Astrocyte (in vitro differentiated cells and primary cell): ENCODE measurements around the gene NFATC1. TPM values are rescaled to one million over a fixed set of nuclear protein-coding genes. Genes with fewer than 3 reads are reported as not detected.

Experiments used
- DNase-seq: peaks from one replicate; pipeline ENCODE4 v3.0.0-alpha.2; 2010; ENCODE audit warnings: low read depth
- FAIRE-seq: peaks from 2 replicates; lab custom pipeline; 2011; peaks lifted over from hg19 to GRCh38; lab: Jason Lieb, UNC
- H2AFZ ChIP-seq: 2 replicates; pipeline ENCODE4 v1.6.0; 2012; ENCODE audit warnings: low read depth, low read length, inconsistent platforms
- H3K27ac ChIP-seq: 2 replicates; pipeline ENCODE4 v1.5.1; 2011; ENCODE audit warnings: low read depth, low read length, inconsistent platforms
- H3K27me3 ChIP-seq: 2 replicates; pipeline ENCODE4 v1.6.0; 2011; ENCODE audit warnings: low read length, inconsistent platforms; ENCODE audit not compliant: insufficient read depth
- H3K36me3 ChIP-seq: 2 replicates; pipeline ENCODE4 v1.5.1; 2011; ENCODE audit warnings: low read length, inconsistent platforms; ENCODE audit not compliant: insufficient read depth
- H3K4me1 ChIP-seq: 2 replicates; pipeline ENCODE4 v1.5.1; 2011; ENCODE audit warnings: low read length, inconsistent platforms; ENCODE audit not compliant: insufficient read depth
- H3K4me2 ChIP-seq: 2 replicates; pipeline ENCODE4 v1.6.0; 2012; ENCODE audit warnings: low read length, inconsistent platforms
- H3K4me3 ChIP-seq: 2 replicates; pipeline ENCODE4 v1.5.1; 2011; ENCODE audit warnings: low read depth, mild to moderate bottlenecking, low read length, inconsistent platforms; ENCODE audit not compliant: insufficient read depth
- H3K79me2 ChIP-seq: 2 replicates; pipeline ENCODE4 v1.6.0; 2012; ENCODE audit warnings: mild to moderate bottlenecking, low read length, inconsistent platforms; ENCODE audit not compliant: insufficient read depth
- H3K9ac ChIP-seq: 2 replicates; pipeline ENCODE4 v1.6.0; 2012; ENCODE audit warnings: mild to moderate bottlenecking, low read length, inconsistent platforms
- H3K9me3 ChIP-seq: 2 replicates; pipeline ENCODE4 v1.5.1; 2012; ENCODE audit warnings: low read depth, mild to moderate bottlenecking, low read length, inconsistent platforms; ENCODE audit not compliant: insufficient read depth
- H4K20me1 ChIP-seq: 2 replicates; pipeline ENCODE4 v1.6.0; 2012; ENCODE audit warnings: low read length, inconsistent platforms; ENCODE audit not compliant: insufficient read depth
- H3K27ac Mint-ChIP-seq: one replicate; pipeline ENCODE4 v1.8.0; 2021; ENCODE audit warnings: mild to moderate bottlenecking, mixed read lengths; ENCODE audit not compliant: unreplicated experiment
- H3K27me3 Mint-ChIP-seq: one replicate; pipeline ENCODE4 v1.8.0; 2021; ENCODE audit warnings: low read depth, mixed read lengths; ENCODE audit not compliant: unreplicated experiment
- H3K36me3 Mint-ChIP-seq: one replicate; pipeline ENCODE4 v1.8.0; 2021; ENCODE audit warnings: low read depth, mixed read lengths; ENCODE audit not compliant: unreplicated experiment
- H3K4me1 Mint-ChIP-seq: one replicate; pipeline ENCODE4 v1.8.0; 2021; ENCODE audit warnings: low read depth, mixed read lengths; ENCODE audit not compliant: unreplicated experiment
- H3K4me3 Mint-ChIP-seq: one replicate; pipeline ENCODE4 v1.8.0; 2021; ENCODE audit warnings: mild to moderate bottlenecking, moderate library complexity, mixed read lengths; ENCODE audit not compliant: unreplicated experiment
- H3K9me3 Mint-ChIP-seq: one replicate; pipeline ENCODE4 v1.8.0; 2021; ENCODE audit warnings: mild to moderate bottlenecking, mixed read lengths; ENCODE audit not compliant: unreplicated experiment
- CTCF ChIP-seq: IDR thresholded peaks from 2 replicates; pipeline ENCODE4 v1.5.1; 2011; ENCODE audit warnings: low read depth, mild to moderate bottlenecking, inconsistent platforms, low read length, moderate library complexity; ENCODE audit not compliant: insufficient read depth
- EZH2 ChIP-seq: IDR thresholded peaks from 2 replicates; pipeline ENCODE4 v1.6.1; 2012; ENCODE audit warnings: mild to moderate bottlenecking, low read length, inconsistent platforms; ENCODE audit not compliant: insufficient read depth
- total RNA-seq: library from RNA; stranded (reverse); gene quantifications from 2 replicates; pipeline ENCODE4 v1.2.1, GENCODE V29; 2021

NFATC1 gene
- total RNA-seq, 1 donor from 2014 or later: 11.0 TPM

DNA sequence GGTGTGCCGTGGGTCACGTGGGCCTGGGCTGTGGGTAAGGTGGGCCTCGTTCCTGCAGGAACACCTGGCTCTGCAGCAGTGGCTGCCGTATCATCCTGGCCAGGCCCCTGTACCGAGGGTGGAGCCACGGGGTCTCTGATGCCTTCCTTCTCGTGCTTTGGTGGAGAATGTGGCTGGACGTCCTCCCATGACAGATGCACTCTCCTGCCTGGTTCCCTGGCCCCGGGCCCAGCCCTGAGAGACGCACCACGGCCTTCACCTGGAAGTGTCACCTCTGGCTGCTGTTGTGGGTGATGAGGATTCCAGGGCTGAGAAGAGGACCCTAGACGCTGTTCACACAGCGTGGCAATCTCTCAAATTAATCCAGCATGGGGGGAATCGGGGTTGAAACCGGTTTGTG lies 49.5 kb downstream of the NFATC1 start:
- H3K27ac Mint-ChIP-seq: no peak overlapping the region
- Histone ChIP-seq H3K27me3 (no peaks in the 10 kb centered on the region), H3K4me2 (no peak overlapping the region), H3K9ac (no peak overlapping the region), H3K9me3 (no peaks in the 10 kb centered on the region), H3K4me1 (no peaks in the 10 kb centered on the region), H3K27ac (no peak overlapping the region), H2AFZ (no peak overlapping the region), H3K79me2 (no peaks in the 10 kb centered on the region), H3K4me3 (no peak overlapping the region), H4K20me1 (no peaks in the 10 kb centered on the region), H3K36me3 (no peaks in the 10 kb centered on the region)
- TF ChIP-seq EZH2: no peak
- no peak for TF ChIP-seq CTCF
- FAIRE-seq (no peak), DNase-seq (no peak)
- no peaks in the 10 kb centered on the region for H3K27me3 Mint-ChIP-seq
- H3K9me3 Mint-ChIP-seq: no peaks in the 10 kb centered on the region
- H3K4me1 Mint-ChIP-seq: peaks cover 8% of the 10 kb centered on the region
- H3K4me3 Mint-ChIP-seq: no peak overlapping the region
- peaks cover 6% of the 10 kb centered on the region for H3K36me3 Mint-ChIP-seq

DNA sequence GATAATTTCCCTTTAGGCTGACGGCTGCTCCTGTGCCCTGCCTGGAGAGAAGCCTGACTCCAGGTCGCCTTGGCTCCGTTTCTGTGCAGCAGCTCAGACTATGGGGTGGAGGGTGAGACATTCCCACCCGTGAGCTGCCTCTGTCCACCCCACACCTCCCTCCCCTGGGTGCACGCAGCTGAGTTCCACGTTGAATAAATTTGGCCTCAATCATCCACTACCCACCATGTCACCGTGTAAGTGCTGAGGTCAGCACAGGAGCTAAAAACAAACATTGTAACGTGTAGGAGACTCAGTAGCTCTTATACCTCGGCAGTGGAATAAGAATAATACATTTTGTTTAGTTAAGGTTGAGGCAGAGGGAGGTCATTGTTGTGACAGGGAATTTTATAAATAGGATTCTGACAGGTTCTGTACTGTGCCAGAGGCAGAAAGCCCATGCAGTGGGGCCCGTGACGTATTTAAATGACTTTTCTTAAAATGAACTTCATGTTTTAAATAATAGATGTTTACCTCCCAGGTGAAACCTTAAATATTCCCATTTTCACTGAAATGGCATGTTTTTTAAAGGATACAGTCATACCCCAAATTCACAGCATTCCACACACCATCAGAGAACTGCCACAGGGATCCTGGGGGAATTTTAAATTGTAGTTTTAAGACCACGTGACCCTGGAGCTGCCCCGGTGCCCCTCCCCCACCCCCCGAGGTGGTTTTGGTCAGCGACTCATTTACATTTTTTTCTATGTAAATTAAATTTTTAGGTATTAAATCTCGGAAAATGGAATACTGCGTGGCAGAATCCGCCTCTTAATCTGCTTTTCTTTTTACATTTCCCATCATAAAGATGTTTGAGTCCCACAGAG lies 50.2 kb downstream of the NFATC1 start:
- Histone ChIP-seq H3K9ac (no peak overlapping the region), H3K27ac (no peak overlapping the region), H2AFZ (no peak overlapping the region), H3K4me1 (no peaks in the 10 kb centered on the region), H3K4me2 (no peak overlapping the region), H3K9me3 (no peaks in the 10 kb centered on the region), H3K36me3 (no peaks in the 10 kb centered on the region), H3K27me3 (no peaks in the 10 kb centered on the region), H3K79me2 (no peaks in the 10 kb centered on the region), H4K20me1 (no peaks in the 10 kb centered on the region), H3K4me3 (no peak overlapping the region)
- H3K4me3 Mint-ChIP-seq: no peak overlapping the region
- TF ChIP-seq CTCF (no peak), EZH2 (no peak)
- no peaks in the 10 kb centered on the region for H3K9me3 Mint-ChIP-seq
- DNase-seq (no peak), FAIRE-seq (no peak)
- H3K4me1 Mint-ChIP-seq: peaks cover 8% of the 10 kb centered on the region
- H3K27me3 Mint-ChIP-seq: no peaks in the 10 kb centered on the region
- no peak overlapping the region for H3K27ac Mint-ChIP-seq
- H3K36me3 Mint-ChIP-seq: peaks cover 6% of the 10 kb centered on the region

GRCh38 chr18:79446931-79447330 lies 51.2 kb downstream of the NFATC1 start:
- Mint-ChIP-seq H3K4me1 (peaks cover 8% of the 10 kb centered on the region), H3K27me3 (peaks cover 3% of the 10 kb centered on the region), H3K9me3 (no peaks in the 10 kb centered on the region), H3K4me3 (no peak overlapping the region), H3K27ac (no peak overlapping the region), H3K36me3 (peaks cover 6% of the 10 kb centered on the region)
- Histone ChIP-seq H3K9ac (no peak overlapping the region), H3K4me3 (no peak overlapping the region), H2AFZ (no peak overlapping the region), H3K9me3 (no peaks in the 10 kb centered on the region), H3K79me2 (no peaks in the 10 kb centered on the region), H3K36me3 (no peaks in the 10 kb centered on the region), H3K4me2 (no peak overlapping the region), H3K27me3 (no peaks in the 10 kb centered on the region), H3K4me1 (no peaks in the 10 kb centered on the region), H3K27ac (no peak overlapping the region), H4K20me1 (no peaks in the 10 kb centered on the region)
- DNase-seq (no peak), FAIRE-seq (no peak)
- TF ChIP-seq CTCF (no peak), EZH2 (no peak)
